Ovary (tissue), 9 donors: ENCODE data around the gene KRTAP5-6. TPM values are rescaled to one million over a fixed set of nuclear protein-coding genes. Genes with fewer than 3 reads are reported as not detected.
"Not testable (repeated sequence)": the region's sequence is repeated elsewhere in the genome, so short reads cannot be mapped to it uniquely, and the experiment has no call there.

Experiments
- DNase-seq, 5 donors: peaks; one replicate each; pipeline ENCODE4 v3.0.0-alpha.2; 2019 to 2020
- H3K27ac ChIP-seq, 2 donors: fragments of 200-600 bp; one replicate each; pipeline versions ENCODE4 v1.5.1 to v1.8.0; 2019 to 2022
- H3K27me3 ChIP-seq: fragments of 200-600 bp; one replicate; pipeline ENCODE4 v1.8.0; 2022
- H3K36me3 ChIP-seq: fragments of 200-600 bp; sonication (generic); one replicate; pipeline ENCODE4 v1.5.1; 2019
- H3K4me1 ChIP-seq: one replicate; pipeline ENCODE4 v1.8.1; 2013; ENCODE audit warnings: mild to moderate bottlenecking, moderate library complexity; ENCODE audit not compliant: insufficient read depth
- H3K4me3 ChIP-seq: fragments of 200-600 bp; sonication (generic); one replicate; pipeline ENCODE4 v1.5.1; 2017
- H3K9me3 ChIP-seq, 2 donors: fragments of 200-600 bp in 1 of 2; sonication (generic) in 1 of 2; one replicate each; pipeline versions ENCODE4 v1.5.1 to v1.8.1; 2013 to 2019; ENCODE audit warnings: mild to moderate bottlenecking in 1 of 2, moderate library complexity in 1 of 2
- EP300 ChIP-seq: sonication (generic); formaldehyde crosslinking; IDR thresholded peaks from one replicate; pipeline ENCODE4 v1.6.1; 2017; ENCODE audit warnings: antibody characterized with exemption
- POLR2A ChIP-seq: fragments of 450-650 bp; IDR thresholded peaks from one replicate; pipeline ENCODE4 v1.6.1; 2017; ENCODE audit warnings: antibody characterized with exemption, mild to moderate bottlenecking, moderate library complexity
- WGBS, 3 donors: extraction: QIAGEN DNeasy Blood & Tissue Kit in 1 of 3; methylation state at CpG; one replicate each; pipeline versions ENCODE4 v1.1.5 to v1.1.7; 2013 to 2017; 5-methylcytosine and 5-hydroxymethylcytosine counted together
- intact Hi-C, 4 donors: fragments of 100-400 bp; cut with DNase I; formaldehyde crosslinking; loops; one replicate each; pipeline versions ENCODE4 v1.11.0 to v1.15.1; 2022 to 2023
- polyA plus RNA-seq, 2 donors: library from polyadenylated mRNA; stranded (reverse); fragments of 200-250 nt in 1 of 2; fragments of 350-450 nt in 1 of 2; fragmentation: Illumina TruSeq in 1 of 2; extraction: RNeasy Lipid Tissue Mini Kit (QIAGEN cat#74804) in 1 of 2; gene quantifications; one replicate each; pipeline ENCODE4 v1.2.3, GENCODE V29; 2013 to 2014
- total RNA-seq, 7 donors: library from RNA; depleted of rRNA in 2 of 7; stranded (reverse); fragments of >200 nt in 2 of 7; fragmentation: NEBNext Ultra II Directional in 3 of 7; extraction: Animal tissue kit (Norgen Biotek cat#: 25700) in 3 of 7; gene quantifications; one replicate each; pipeline versions ENCODE4 v1.1.0 to v1.2.4, GENCODE V29; 2016 to 2023
- TF ChIP-seq, protein P1 (sequence below), 3 donors: fragments of 450-650 bp in 2 of 3; fragments of 200-600 bp in 1 of 3; IDR thresholded peaks; one replicate each; pipeline versions ENCODE4 v1.5.1 to v1.8.0; 2016 to 2022; ENCODE audit warnings: antibody characterized with exemption in 3 of 3, mild to moderate bottlenecking in 1 of 3
- donor health status: DM: no; HTN: no; CAD: no; lungs with moderate emphysema.
- donor health status: DM: no; HTN: no; CAD: no.
- donor health status: Bipolar disorder and iron deficiency.
- donor health status: DM: yes; HTN: yes; CAD: no.
- donor health status: DM: no; HTN: no; CAD: no.
- donor health status: DM: yes; HTN: yes; CAD: no.

KRTAP5-6 gene
- total and polyA plus RNA-seq, 9 donors: not detected

GRCh38 chr11:1660111-1660867 is 36.7 kb upstream of the KRTAP5-6 start:
- intact Hi-C loops: no loop called here
- TF ChIP-seq, protein P1, sequence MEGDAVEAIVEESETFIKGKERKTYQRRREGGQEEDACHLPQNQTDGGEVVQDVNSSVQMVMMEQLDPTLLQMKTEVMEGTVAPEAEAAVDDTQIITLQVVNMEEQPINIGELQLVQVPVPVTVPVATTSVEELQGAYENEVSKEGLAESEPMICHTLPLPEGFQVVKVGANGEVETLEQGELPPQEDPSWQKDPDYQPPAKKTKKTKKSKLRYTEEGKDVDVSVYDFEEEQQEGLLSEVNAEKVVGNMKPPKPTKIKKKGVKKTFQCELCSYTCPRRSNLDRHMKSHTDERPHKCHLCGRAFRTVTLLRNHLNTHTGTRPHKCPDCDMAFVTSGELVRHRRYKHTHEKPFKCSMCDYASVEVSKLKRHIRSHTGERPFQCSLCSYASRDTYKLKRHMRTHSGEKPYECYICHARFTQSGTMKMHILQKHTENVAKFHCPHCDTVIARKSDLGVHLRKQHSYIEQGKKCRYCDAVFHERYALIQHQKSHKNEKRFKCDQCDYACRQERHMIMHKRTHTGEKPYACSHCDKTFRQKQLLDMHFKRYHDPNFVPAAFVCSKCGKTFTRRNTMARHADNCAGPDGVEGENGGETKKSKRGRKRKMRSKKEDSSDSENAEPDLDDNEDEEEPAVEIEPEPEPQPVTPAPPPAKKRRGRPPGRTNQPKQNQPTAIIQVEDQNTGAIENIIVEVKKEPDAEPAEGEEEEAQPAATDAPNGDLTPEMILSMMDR (IDR thresholded peaks at IDR 0.05): no peak
- TF ChIP-seq POLR2A: no peak
- TF ChIP-seq EP300: no peak
- DNase-seq: no peak
- Histone ChIP-seq H3K27ac (no peak overlapping the region), H3K4me3 (no peak overlapping the region), H3K36me3 (no peaks in the 10 kb centered on the region), H3K4me1 (no peaks in the 10 kb centered on the region), H3K9me3 (no peaks in the 10 kb centered on the region), H3K27me3 (no peaks in the 10 kb centered on the region)
- 82 to 88% (median 83%) methylated on average over 24 of the region's 24 CpGs for WGBS, 3 donors

DNA sequence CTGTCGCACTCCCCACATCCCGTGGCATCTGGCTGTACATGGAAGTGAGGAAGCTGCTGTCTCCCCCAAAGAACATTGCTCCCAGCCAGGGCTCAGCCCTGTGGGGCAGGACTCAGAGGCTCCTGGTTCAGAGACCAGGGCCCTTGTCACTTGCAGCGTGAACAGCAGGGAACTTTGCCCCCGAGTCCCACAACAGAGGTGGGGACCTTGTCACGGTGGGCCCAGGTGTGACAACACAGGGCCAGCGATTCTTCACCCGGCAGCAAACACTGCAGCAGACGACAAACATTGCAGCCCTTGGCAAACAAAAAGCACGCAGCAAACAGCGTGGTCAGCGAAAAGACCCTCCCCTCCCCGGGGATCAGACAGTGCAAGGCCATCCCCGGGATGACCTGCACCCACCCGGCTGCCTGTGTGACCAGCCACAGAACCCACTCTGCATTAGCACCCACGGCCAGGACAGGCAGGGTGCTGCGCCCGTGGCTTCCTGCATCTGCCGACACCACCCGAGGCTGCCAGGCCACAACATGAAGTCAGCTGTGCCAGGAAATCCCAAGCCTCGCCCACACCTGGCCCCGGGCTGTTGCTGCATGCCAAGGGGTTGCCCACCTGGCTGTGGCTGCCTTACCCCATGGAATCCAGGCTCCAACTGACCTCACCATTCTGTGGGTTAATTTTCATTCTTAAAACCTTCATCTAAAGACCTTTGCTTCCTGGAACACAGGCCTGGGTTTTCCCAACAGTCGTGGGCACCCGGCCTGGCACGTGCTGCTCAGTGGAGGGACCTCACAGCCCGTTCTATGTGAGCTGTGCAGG is 35.3 kb upstream of the KRTAP5-6 start:
- H3K4me3 ChIP-seq, H3K4me1 ChIP-seq, H3K9me3 ChIP-seq, DNase-seq, H3K27ac ChIP-seq, intact Hi-C loops, H3K36me3 ChIP-seq, H3K27me3 ChIP-seq: not testable (repeated sequence)
- WGBS, 3 donors: 82 to 92% (median 85%) methylated on average over 13 to 21 of the region's 25 CpGs

DNA sequence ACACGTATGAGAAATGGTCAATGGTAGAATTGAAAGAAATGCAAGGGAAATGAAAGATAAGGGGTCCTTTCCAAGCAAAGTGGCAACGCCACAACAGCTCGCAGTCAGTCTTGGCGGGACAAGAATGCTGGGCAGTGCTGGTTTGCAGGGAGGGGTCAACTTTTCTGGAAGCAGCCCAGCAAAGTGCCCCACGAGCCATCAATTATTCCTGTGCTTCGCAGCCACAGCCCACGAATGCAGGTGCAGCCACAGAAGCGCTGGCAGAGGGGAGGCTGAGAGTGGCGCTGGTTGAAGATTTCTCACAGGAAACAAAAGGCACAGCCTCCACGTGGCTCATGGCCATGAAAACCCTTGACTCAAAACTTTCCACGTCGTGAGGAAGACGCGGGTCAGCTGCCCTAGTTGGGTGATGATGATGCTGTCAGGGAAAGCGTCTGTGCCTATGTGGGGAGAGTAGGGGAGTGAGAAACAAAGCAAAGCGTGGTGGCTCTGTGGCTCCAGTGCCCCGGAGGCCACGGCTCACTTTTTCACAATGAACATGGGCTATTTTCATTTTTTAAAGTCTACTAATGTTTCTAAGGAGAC is 34.2 kb upstream of the KRTAP5-6 start:
- H3K36me3 ChIP-seq, H3K4me1 ChIP-seq, H3K27me3 ChIP-seq, H3K27ac ChIP-seq, H3K9me3 ChIP-seq, DNase-seq, H3K4me3 ChIP-seq, intact Hi-C loops: not testable (repeated sequence)
- 63 to 78% (median 74%) methylated on average over 18 of the region's 18 CpGs for WGBS, 3 donors

- intact Hi-C loops: no loop called here
- no peak overlapping the region for H3K27ac ChIP-seq
- no peaks in the 10 kb centered on the region for H3K9me3 ChIP-seq
- TF ChIP-seq EP300 (no peak), POLR2A (no peak)
- TF ChIP-seq, protein P1 (IDR thresholded peaks at IDR 0.05): no peak
- H3K4me1 ChIP-seq: no peaks in the 10 kb centered on the region
- H3K27me3 ChIP-seq: no peaks in the 10 kb centered on the region
- DNase-seq: no peak
- H3K36me3 ChIP-seq: no peaks in the 10 kb centered on the region
- 74 to 88% (median 87%) methylated on average over 3 to 6 of the region's 8 CpGs for WGBS, 3 donors
- no peak overlapping the region for H3K4me3 ChIP-seq
Observed at GRCh38 chr11:1665313-1665712, 31.7 kb upstream of the KRTAP5-6 start.

GRCh38 chr11:1667121-1667850 is 29.7 kb upstream of the KRTAP5-6 start:
- no peak for DNase-seq
- intact Hi-C loops: loop anchor here in 1 of 4 donors (2.0 kb wide), 1 partner anchor 18 kb away; no protein-coding TSS in a partner anchor
- TF ChIP-seq, protein P1 (IDR thresholded peaks at IDR 0.05): no peak
- TF ChIP-seq POLR2A (no peak), EP300 (no peak)
- Histone ChIP-seq H3K9me3 (no peaks in the 10 kb centered on the region), H3K4me3 (no peak overlapping the region), H3K27me3 (no peaks in the 10 kb centered on the region), H3K4me1 (no peaks in the 10 kb centered on the region), H3K36me3 (no peaks in the 10 kb centered on the region), H3K27ac (no peak overlapping the region)
- 75 to 79% (median 76%) methylated on average over 24 of the region's 24 CpGs for WGBS, 3 donors
